Measurements from ENCODE around the gene GPC6.

The GPC6 gene

GRCh38 chr13:94063096-94063495 is 836.5 kb downstream of the GPC6 start:
- no peak for TF ChIP-seq CTCF (conservative IDR thresholded peaks at IDR 0.05; ENCODE audit: low read depth, low read length)
- peak; percentile 53 for DNase-seq (ENCODE audit: low read depth)
- no peak overlapping the region for H3K4me3 ChIP-seq (ENCODE audit: low read depth, low read length)

GRCh38 chr13:94063848-94064247 is 837.2 kb downstream of the GPC6 start:
- TF ChIP-seq CTCF (conservative IDR thresholded peaks at IDR 0.05; ENCODE audit: low read depth, low read length), result no peak
- no peak for DNase-seq (ENCODE audit: low read depth)
- H3K4me3 ChIP-seq (ENCODE audit: low read depth, low read length), result no peak overlapping the region

- H3K4me3 ChIP-seq (ENCODE audit: low read depth, low read length), result no peak overlapping the region
- DNase-seq (ENCODE audit: low read depth), result peak; percentile 31
- no peak for TF ChIP-seq CTCF (conservative IDR thresholded peaks at IDR 0.05; ENCODE audit: low read depth, low read length)
Measured at GRCh38 chr13:94065741-94066140, 839.1 kb downstream of the GPC6 start.

GRCh38 chr13:94073007-94073744 is 846.6 kb downstream of the GPC6 start:
- peak; percentile 5 for TF ChIP-seq CTCF (conservative IDR thresholded peaks at IDR 0.05; ENCODE audit: low read depth, low read length)
- H3K4me3 ChIP-seq (ENCODE audit: low read depth, low read length), result no peak overlapping the region
- DNase-seq (ENCODE audit: low read depth), result peak; percentile 86

- no peak overlapping the region for H3K4me3 ChIP-seq (ENCODE audit: low read depth, low read length)
- peak; percentile 55 for DNase-seq (ENCODE audit: low read depth)
- TF ChIP-seq CTCF (conservative IDR thresholded peaks at IDR 0.05; ENCODE audit: low read depth, low read length), result no peak
Measured at GRCh38 chr13:94079876-94080275, 853.3 kb downstream of the GPC6 start.

GRCh38 chr13:94080527-94080926 is 853.9 kb downstream of the GPC6 start:
- TF ChIP-seq CTCF (conservative IDR thresholded peaks at IDR 0.05; ENCODE audit: low read depth, low read length), result no peak
- DNase-seq (ENCODE audit: low read depth), result no peak
- H3K4me3 ChIP-seq (ENCODE audit: low read depth, low read length), result no peak overlapping the region

- H3K4me3 ChIP-seq (ENCODE audit: low read depth, low read length), result no peak overlapping the region
- no peak for TF ChIP-seq CTCF (conservative IDR thresholded peaks at IDR 0.05; ENCODE audit: low read depth, low read length)
- no peak for DNase-seq (ENCODE audit: low read depth)
Measured at GRCh38 chr13:94087100-94087499, 860.5 kb downstream of the GPC6 start.

Data from choroid plexus epithelial cell (primary cell).